ENCODE data around the gene UMAD1. TPM values are rescaled to one million over a fixed set of nuclear protein-coding genes. Genes with fewer than 3 reads are reported as not detected.

UMAD1 gene
- total and polyA plus RNA-seq, 7 donors: 8.7 to 51.1 (median 15.6) TPM

- TF ChIP-seq POLR2AphosphoS5 (IDR thresholded peaks at IDR 0.05) (no peak), CTCF (IDR thresholded peaks at IDR 0.05) (no peak), EP300 (IDR thresholded peaks at IDR 0.05) (no peak), POLR2A (IDR thresholded peaks at IDR 0.05) (no peak)
- no peaks in the 10 kb centered on the region for H3K36me3 ChIP-seq
- H3K4me1 ChIP-seq: peaks cover 0 to 48% (median 39%) of the 10 kb centered on the region in 4 donors
- H3K27ac ChIP-seq: no peak overlapping the region
- DNase-seq: no peak
- no peaks in the 10 kb centered on the region for H3K27me3 ChIP-seq
- intact Hi-C loops (cut with DNase I): no loop called here
- H3K9me3 ChIP-seq: no peaks in the 10 kb centered on the region
- H3K4me3 ChIP-seq: no peak overlapping the region
These were observed 53.3 kb downstream of the UMAD1 start for GRCh38 chr7:7693881-7694280.

GRCh38 chr7:7694542-7694941, 54.0 kb downstream of the UMAD1 start:
- intact Hi-C loops (cut with DNase I): no loop called here
- DNase-seq: no peak
- TF ChIP-seq EP300 (IDR thresholded peaks at IDR 0.05): no peak
- no peak for TF ChIP-seq CTCF (IDR thresholded peaks at IDR 0.05)
- no peak for TF ChIP-seq POLR2A (IDR thresholded peaks at IDR 0.05)
- TF ChIP-seq POLR2AphosphoS5 (IDR thresholded peaks at IDR 0.05): no peak
- no peaks in the 10 kb centered on the region for H3K9me3 ChIP-seq
- peaks cover 0 to 54% (median 44%) of the 10 kb centered on the region in 4 donors for H3K4me1 ChIP-seq
- no peak overlapping the region for H3K4me3 ChIP-seq
- 91 to 95% methylated on average over 3 of the region's 3 CpGs for WGBS, 2 donors
- peak overlapping the region in 1 of 4 donors; percentile 70 for H3K27ac ChIP-seq
- H3K36me3 ChIP-seq: no peaks in the 10 kb centered on the region
- no peaks in the 10 kb centered on the region for H3K27me3 ChIP-seq

GRCh38 chr7:7695111-7695817, 54.7 kb downstream of the UMAD1 start:
- TF ChIP-seq EP300 (IDR thresholded peaks at IDR 0.05): no peak
- no peak for TF ChIP-seq POLR2A (IDR thresholded peaks at IDR 0.05)
- no peak for TF ChIP-seq POLR2AphosphoS5 (IDR thresholded peaks at IDR 0.05)
- no peak for TF ChIP-seq CTCF (IDR thresholded peaks at IDR 0.05)
- H3K9me3 ChIP-seq: no peaks in the 10 kb centered on the region
- H3K36me3 ChIP-seq: no peaks in the 10 kb centered on the region
- no peaks in the 10 kb centered on the region for H3K27me3 ChIP-seq
- no peak for DNase-seq
- WGBS, 2 donors: 69 to 79% methylated on average over 5 of the region's 5 CpGs
- no peak overlapping the region for H3K4me3 ChIP-seq
- H3K27ac ChIP-seq: peak overlapping the region in 3 of 4 donors; percentile 45 to 70 (median 59)
- intact Hi-C loops (cut with DNase I): no loop called here
- H3K4me1 ChIP-seq: peaks cover 0 to 61% (median 50%) of the 10 kb centered on the region in 4 donors

GRCh38 chr7:7696458-7697119, 56.0 kb downstream of the UMAD1 start:
- peaks cover 0 to 69% (median 59%) of the 10 kb centered on the region in 4 donors for H3K4me1 ChIP-seq
- peak overlapping the region in 3 of 4 donors; percentile 0 to 70 (median 59) for H3K27ac ChIP-seq
- intact Hi-C loops (cut with DNase I): no loop called here
- WGBS, 2 donors: 49 to 65% methylated on average over 3 of the region's 3 CpGs
- DNase-seq: no peak
- H3K9me3 ChIP-seq: no peaks in the 10 kb centered on the region
- no peaks in the 10 kb centered on the region for H3K27me3 ChIP-seq
- TF ChIP-seq POLR2A (IDR thresholded peaks at IDR 0.05) (no peak), CTCF (IDR thresholded peaks at IDR 0.05) (no peak), POLR2AphosphoS5 (IDR thresholded peaks at IDR 0.05) (no peak), EP300 (IDR thresholded peaks at IDR 0.05) (no peak)
- no peak overlapping the region for H3K4me3 ChIP-seq
- H3K36me3 ChIP-seq: no peaks in the 10 kb centered on the region

All from sigmoid colon (tissue), 7 donors.